Measurements from ENCODE around the gene STIP1.
A peak's percentile ranks its signal among the peaks of the same experiment; 100 is the strongest.
"Not testable (repeated sequence)": the region's sequence is repeated elsewhere in the genome, so short reads cannot be mapped to it uniquely, and the experiment has no call there.

STIP1 gene

GRCh38 chr11:64161037-64161436, 24.9 kb upstream of the STIP1 start:
- DNase-seq, result no peak

- not testable (repeated sequence) for DNase-seq
Measured at GRCh38 chr11:64162769-64163168, 23.2 kb upstream of the STIP1 start.

- no peak for DNase-seq
Measured at GRCh38 chr11:64163951-64164350, 22.0 kb upstream of the STIP1 start.

GRCh38 chr11:64164392-64165312, 21.3 kb upstream of the STIP1 start:
- no peak for DNase-seq

GRCh38 chr11:64165481-64165841, 20.5 kb upstream of the STIP1 start:
- peak; percentile 62 for DNase-seq

- peak; percentile 90 for DNase-seq
Measured at GRCh38 chr11:64165842-64166635, 19.9 kb upstream of the STIP1 start, which contains the start of gene MACROD1. MACROD1 (minus strand) TSS chr11:64166113; CDS start chr11:64165994, 119 bp downstream.

- DNase-seq, result no peak
Measured at GRCh38 chr11:64170419-64170818, 15.6 kb upstream of the STIP1 start.

GRCh38 chr11:64173616-64174355, 12.2 kb upstream of the STIP1 start:
- DNase-seq, result no peak

GRCh38 chr11:64176751-64177150, 9.2 kb upstream of the STIP1 start:
- DNase-seq, result no peak

GRCh38 chr11:64178203-64178602, 7.8 kb upstream of the STIP1 start:
- no peak for DNase-seq

- DNase-seq, result no peak
Measured at GRCh38 chr11:64178951-64179639, 6.9 kb upstream of the STIP1 start.

- no peak for DNase-seq
Measured at GRCh38 chr11:64180891-64181290, 5.1 kb upstream of the STIP1 start.

- peak; percentile 87 for DNase-seq
Measured at GRCh38 chr11:64181506-64182411, 4.2 kb upstream of the STIP1 start.

GRCh38 chr11:64183890-64184289, 2.1 kb upstream of the STIP1 start:
- no peak for DNase-seq

- no peak for DNase-seq
Measured at GRCh38 chr11:64185175-64185692, 737 bp upstream of the STIP1 start.

- no peak for DNase-seq
Measured at GRCh38 chr11:64186492-64187165, 658 bp downstream of the STIP1 start.

GRCh38 chr11:64192434-64192833, 6.5 kb downstream of the STIP1 start:
- no peak for DNase-seq

GRCh38 chr11:64196626-64197025, 10.7 kb downstream of the STIP1 start:
- no peak for DNase-seq

- DNase-seq, result no peak
Measured at GRCh38 chr11:64198511-64198910, 12.5 kb downstream of the STIP1 start.

- DNase-seq, result no peak
Measured at GRCh38 chr11:64201543-64201942, 15.6 kb downstream of the STIP1 start.

- no peak for DNase-seq
Measured at GRCh38 chr11:64202992-64203391, 17.0 kb downstream of the STIP1 start.
